Kidney epithelial cell (primary cell): ENCODE results near the gene C8A. TPM values are rescaled to one million over a fixed set of nuclear protein-coding genes. Genes with fewer than 3 reads are reported as not detected.

Experiments used
- DNase-seq: peaks from one replicate; pipeline ENCODE4 v3.0.0-alpha.2; 2010; ENCODE audit warnings: low read depth
- H3K27me3 ChIP-seq: 2 replicates; pipeline ENCODE4 v1.6.0; 2011; ENCODE audit warnings: low read length; ENCODE audit not compliant: control insufficient read depth, insufficient read depth
- H3K36me3 ChIP-seq: 2 replicates; pipeline ENCODE4 v1.5.1; 2011; ENCODE audit warnings: low read length; ENCODE audit not compliant: control insufficient read depth, insufficient read depth
- H3K4me3 ChIP-seq: 2 replicates; pipeline ENCODE4 v1.5.1; 2011; ENCODE audit warnings: low read depth, mild to moderate bottlenecking, control low read depth, low read length
- CTCF ChIP-seq: IDR thresholded peaks from 2 replicates; pipeline ENCODE4 v1.5.1; 2011; ENCODE audit warnings: mild to moderate bottlenecking, moderate library complexity, low read length, control low read depth, inconsistent platforms; ENCODE audit not compliant: insufficient read depth, poor library complexity, severe bottlenecking
- total RNA-seq: library from RNA; depleted of rRNA; stranded (reverse); fragments of >200 nt; gene quantifications from 2 replicates; pipeline ENCODE4 v1.2.3, GENCODE V29; 2015

C8A gene
- total RNA-seq, 1 donor from 2014 or later: not detected

GRCh38 chr1:56874689-56875088 is 20.1 kb downstream of the C8A start:
- no peak for TF ChIP-seq CTCF
- no peaks in the 10 kb centered on the region for H3K27me3 ChIP-seq
- H3K36me3 ChIP-seq: no peaks in the 10 kb centered on the region
- DNase-seq: no peak
- H3K4me3 ChIP-seq: no peak overlapping the region

- no peak for DNase-seq
- Histone ChIP-seq H3K36me3 (no peaks in the 10 kb centered on the region), H3K4me3 (no peak overlapping the region), H3K27me3 (no peaks in the 10 kb centered on the region)
- no peak for TF ChIP-seq CTCF
These were observed 23.4 kb downstream of the C8A start for GRCh38 chr1:56877973-56878372.

- no peaks in the 10 kb centered on the region for H3K27me3 ChIP-seq
- no peak overlapping the region for H3K4me3 ChIP-seq
- H3K36me3 ChIP-seq: no peaks in the 10 kb centered on the region
- DNase-seq: no peak
- no peak for TF ChIP-seq CTCF
These were observed 26.2 kb downstream of the C8A start for GRCh38 chr1:56880774-56881173.

GRCh38 chr1:56881417-56881816 is 26.8 kb downstream of the C8A start:
- DNase-seq: no peak
- TF ChIP-seq CTCF: no peak

GRCh38 chr1:56890229-56890628 is 35.6 kb downstream of the C8A start:
- no peaks in the 10 kb centered on the region for H3K27me3 ChIP-seq
- no peak overlapping the region for H3K4me3 ChIP-seq
- TF ChIP-seq CTCF: no peak
- no peaks in the 10 kb centered on the region for H3K36me3 ChIP-seq
- no peak for DNase-seq

More at GRCh38 chr1:56881417-56881816, 26.8 kb downstream of the C8A start:
- H3K27me3 ChIP-seq: no peaks in the 10 kb centered on the region
- H3K4me3 ChIP-seq: no peak overlapping the region
- no peaks in the 10 kb centered on the region for H3K36me3 ChIP-seq

GRCh38 chr1:56894014-56894413 is 39.4 kb downstream of the C8A start:
- no peak for TF ChIP-seq CTCF
- no peaks in the 10 kb centered on the region for H3K27me3 ChIP-seq
- DNase-seq: no peak
- H3K36me3 ChIP-seq: no peaks in the 10 kb centered on the region
- no peak overlapping the region for H3K4me3 ChIP-seq
